ENCODE data around the gene DCTN4.

DNA sequence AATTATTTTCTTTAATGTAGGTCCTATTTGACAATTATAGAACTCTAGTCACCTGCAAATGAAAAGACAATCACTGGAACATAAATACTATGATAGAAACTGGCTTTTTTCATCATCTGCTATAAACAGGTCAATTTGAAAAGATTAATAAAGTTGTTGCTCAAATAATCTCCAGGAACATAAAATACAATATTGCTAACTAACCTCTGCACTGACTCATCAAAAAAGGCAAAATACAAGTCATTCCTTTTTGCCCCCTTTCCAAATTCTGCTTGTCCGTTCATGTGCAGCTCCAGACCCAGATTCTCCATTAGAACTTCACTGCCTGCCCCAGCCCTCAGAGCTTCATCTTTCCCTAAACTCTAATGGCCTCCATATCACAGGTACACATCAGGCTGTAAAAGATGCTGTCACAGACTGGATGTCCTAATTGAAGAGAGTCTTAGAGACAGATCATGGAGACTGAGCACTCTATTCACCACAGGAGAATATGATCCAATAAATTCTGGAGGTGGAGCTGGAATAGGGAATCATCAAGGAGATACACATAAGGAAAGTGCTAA is 1.6 kb downstream of the DCTN4 start:
- TF ChIP-seq POLR2A (IDR thresholded peaks at IDR 0.05): no peak
- TF ChIP-seq, protein P1, sequence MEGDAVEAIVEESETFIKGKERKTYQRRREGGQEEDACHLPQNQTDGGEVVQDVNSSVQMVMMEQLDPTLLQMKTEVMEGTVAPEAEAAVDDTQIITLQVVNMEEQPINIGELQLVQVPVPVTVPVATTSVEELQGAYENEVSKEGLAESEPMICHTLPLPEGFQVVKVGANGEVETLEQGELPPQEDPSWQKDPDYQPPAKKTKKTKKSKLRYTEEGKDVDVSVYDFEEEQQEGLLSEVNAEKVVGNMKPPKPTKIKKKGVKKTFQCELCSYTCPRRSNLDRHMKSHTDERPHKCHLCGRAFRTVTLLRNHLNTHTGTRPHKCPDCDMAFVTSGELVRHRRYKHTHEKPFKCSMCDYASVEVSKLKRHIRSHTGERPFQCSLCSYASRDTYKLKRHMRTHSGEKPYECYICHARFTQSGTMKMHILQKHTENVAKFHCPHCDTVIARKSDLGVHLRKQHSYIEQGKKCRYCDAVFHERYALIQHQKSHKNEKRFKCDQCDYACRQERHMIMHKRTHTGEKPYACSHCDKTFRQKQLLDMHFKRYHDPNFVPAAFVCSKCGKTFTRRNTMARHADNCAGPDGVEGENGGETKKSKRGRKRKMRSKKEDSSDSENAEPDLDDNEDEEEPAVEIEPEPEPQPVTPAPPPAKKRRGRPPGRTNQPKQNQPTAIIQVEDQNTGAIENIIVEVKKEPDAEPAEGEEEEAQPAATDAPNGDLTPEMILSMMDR (IDR thresholded peaks at IDR 0.05): no peak

All from adrenal gland (tissue), 5 donors.